ENCODE results near the gene INPPL1.
A peak's percentile ranks its signal among the peaks of the same experiment; 100 is the strongest.

The INPPL1 gene

GRCh38 chr11:72267956-72268617, 43.5 kb downstream of the INPPL1 start:
- in situ Hi-C loops (cut with HindIII; ENCODE audit: low sequenced_read_pairs), result no loop called here

GRCh38 chr11:72271980-72272379, 47.4 kb downstream of the INPPL1 start:
- no peak for DNase-seq (ENCODE audit: low read depth, low spot score)
- H3K4me3 ChIP-seq (ENCODE audit: low read depth, low read length), result no peak overlapping the region
- in situ Hi-C loops (cut with HindIII; ENCODE audit: low sequenced_read_pairs), result no loop called here
- TF ChIP-seq CTCF (IDR thresholded peaks at IDR 0.05; ENCODE audit: low read depth, low read length), result no peak

More at GRCh38 chr11:72267956-72268617, 43.5 kb downstream of the INPPL1 start:
- no peak for TF ChIP-seq CTCF (IDR thresholded peaks at IDR 0.05; ENCODE audit: low read depth, low read length)
- no peak overlapping the region for H3K4me3 ChIP-seq (ENCODE audit: low read depth, low read length)
- no peak for DNase-seq (ENCODE audit: low read depth, low spot score)

GRCh38 chr11:72274435-72274834, 49.9 kb downstream of the INPPL1 start:
- in situ Hi-C loops (cut with HindIII; ENCODE audit: low sequenced_read_pairs), result no loop called here
- no peak for DNase-seq (ENCODE audit: low read depth, low spot score)

GRCh38 chr11:72278905-72279304, 54.3 kb downstream of the INPPL1 start:
- DNase-seq (ENCODE audit: low read depth, low spot score), result peak; percentile 62
- H3K4me3 ChIP-seq (ENCODE audit: low read depth, low read length), result no peak overlapping the region
- in situ Hi-C loops (cut with HindIII; ENCODE audit: low sequenced_read_pairs), result no loop called here
- no peak for TF ChIP-seq CTCF (IDR thresholded peaks at IDR 0.05; ENCODE audit: low read depth, low read length)

More at GRCh38 chr11:72274435-72274834, 49.9 kb downstream of the INPPL1 start:
- TF ChIP-seq CTCF (IDR thresholded peaks at IDR 0.05; ENCODE audit: low read depth, low read length), result no peak
- no peak overlapping the region for H3K4me3 ChIP-seq (ENCODE audit: low read depth, low read length)

- in situ Hi-C loops (cut with HindIII; ENCODE audit: low sequenced_read_pairs), result no loop called here
- H3K4me3 ChIP-seq (ENCODE audit: low read depth, low read length), result no peak overlapping the region
- TF ChIP-seq CTCF (IDR thresholded peaks at IDR 0.05; ENCODE audit: low read depth, low read length), result no peak
- DNase-seq (ENCODE audit: low read depth, low spot score), result no peak
These were observed 55.5 kb downstream of the INPPL1 start for GRCh38 chr11:72280037-72280436.

- DNase-seq (ENCODE audit: low read depth, low spot score), result no peak
- H3K4me3 ChIP-seq (ENCODE audit: low read depth, low read length), result no peak overlapping the region
- in situ Hi-C loops (cut with HindIII; ENCODE audit: low sequenced_read_pairs), result no loop called here
- no peak for TF ChIP-seq CTCF (IDR thresholded peaks at IDR 0.05; ENCODE audit: low read depth, low read length)
These were observed 56.3 kb downstream of the INPPL1 start for GRCh38 chr11:72280726-72281315.

Data from astrocyte of the spinal cord (primary cell).